A172 (cell line): ENCODE data around the gene STAC2. TPM values are rescaled to one million over a fixed set of nuclear protein-coding genes. Genes with fewer than 3 reads are reported as not detected.
A peak's percentile ranks its signal among the peaks of the same experiment; 100 is the strongest.

ENCODE experiments used
- DNase-seq: peaks from one replicate; pipeline ENCODE4 v3.0.0-alpha.2; 2015; ENCODE audit warnings: low spot score
- total RNA-seq: library from RNA; depleted of rRNA; stranded (reverse); fragments of >200 nt; shearing (Covaris generic); gene quantifications from 2 replicates; pipeline ENCODE4 v1.2.3, GENCODE V29; 2014

STAC2 gene
- total RNA-seq, 1 experiment from 2014 or later, result not detected

DNA sequence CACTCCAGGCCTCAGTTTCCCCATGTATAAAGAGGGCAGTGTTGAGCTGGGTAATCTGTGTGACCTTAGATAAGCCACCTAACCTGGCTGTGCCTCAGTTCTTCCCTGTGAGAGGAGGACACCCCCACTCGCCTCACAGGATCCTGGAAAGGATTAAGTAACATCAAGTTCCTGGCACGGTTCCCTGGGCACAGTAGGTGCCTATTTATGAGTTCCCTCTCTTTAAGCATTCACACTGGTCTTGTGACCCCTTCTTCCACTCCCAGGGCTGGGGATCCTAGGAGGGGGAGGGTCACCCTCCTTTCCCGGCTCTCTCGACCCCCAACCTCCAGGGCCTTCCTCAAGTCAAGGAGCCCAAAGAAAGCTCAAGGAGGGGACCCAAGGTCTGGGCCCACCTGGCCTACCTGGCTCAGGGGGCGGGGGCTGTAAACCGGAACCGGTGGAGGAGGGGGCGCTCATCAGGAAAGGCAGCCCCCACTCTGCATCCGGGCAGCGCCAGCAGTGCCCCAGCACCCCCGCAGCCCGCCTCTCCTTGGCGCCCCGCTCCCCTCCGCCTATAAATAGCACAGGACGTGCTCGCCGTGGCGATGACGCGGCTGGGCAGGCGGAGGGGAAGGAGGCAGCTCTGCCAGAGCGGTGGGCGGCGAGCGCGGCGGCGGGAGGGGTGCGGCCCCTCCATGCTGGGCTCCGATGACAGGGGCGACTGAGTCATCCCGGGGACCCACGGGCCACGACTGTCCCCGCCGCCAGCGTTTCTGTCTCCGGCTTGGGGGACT is 16.2 kb downstream of the STAC2 start:
- no peak for DNase-seq

DNA sequence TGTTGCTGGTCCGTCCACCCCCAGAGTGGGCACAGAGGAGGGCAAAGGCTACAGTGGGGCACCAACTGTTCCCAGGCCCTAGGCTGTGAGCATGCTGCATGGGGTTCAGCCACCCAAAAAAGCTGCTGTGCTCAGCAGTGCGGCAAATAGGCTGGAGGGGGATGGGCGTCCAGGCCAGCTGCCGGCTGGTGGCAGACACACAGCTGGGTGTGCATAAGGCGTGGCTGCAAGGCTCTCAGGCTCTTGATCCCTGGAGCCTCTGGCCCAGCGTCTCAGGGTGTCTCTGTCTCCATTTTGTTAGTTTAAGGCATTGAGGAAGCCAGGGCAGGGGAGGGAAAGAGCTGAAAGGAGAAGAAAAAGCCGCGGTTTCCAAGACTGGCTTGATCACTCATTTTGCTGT is 16.9 kb downstream of the STAC2 start:
- no peak for DNase-seq

DNA sequence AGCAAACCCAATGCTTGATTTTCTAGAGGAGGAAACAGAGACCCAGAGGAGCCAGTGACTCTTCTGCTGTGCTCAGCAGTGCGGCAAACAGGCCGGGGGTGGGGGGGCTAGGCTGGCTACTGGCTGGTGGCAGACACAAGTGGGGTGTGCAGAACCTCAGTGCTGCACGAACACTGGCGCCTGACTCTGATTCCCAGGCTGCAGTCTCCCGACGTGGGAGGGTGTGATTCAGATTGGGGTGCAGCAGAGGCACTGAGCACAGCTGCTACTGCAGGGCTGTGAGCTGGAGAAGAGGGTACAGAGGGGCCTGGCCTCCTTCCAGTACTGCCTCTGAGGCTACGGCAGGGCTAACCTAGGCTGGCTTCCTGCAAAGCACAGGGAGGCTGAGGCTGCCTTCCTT is 17.6 kb downstream of the STAC2 start:
- DNase-seq, result no peak

DNA sequence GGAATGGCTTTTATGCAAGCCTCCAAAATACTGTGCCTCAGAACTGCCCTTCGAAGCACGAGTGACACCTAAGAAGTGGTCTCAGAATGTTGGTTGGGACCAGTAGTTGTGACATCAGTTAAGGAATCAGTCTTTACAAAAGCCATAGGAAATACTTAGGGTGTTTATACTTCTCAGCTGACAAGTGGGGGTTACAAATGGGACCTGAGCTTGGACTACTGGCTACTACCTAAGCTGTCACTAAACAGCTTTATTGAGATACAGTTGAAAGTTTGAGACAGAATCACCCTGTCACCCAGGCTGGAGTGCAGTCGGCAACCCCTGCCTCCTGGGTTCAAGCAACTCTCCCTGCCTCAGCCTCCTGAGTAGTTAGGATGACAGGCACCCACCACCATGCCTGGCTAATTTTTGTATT is 20.6 kb downstream of the STAC2 start:
- no peak for DNase-seq

DNA sequence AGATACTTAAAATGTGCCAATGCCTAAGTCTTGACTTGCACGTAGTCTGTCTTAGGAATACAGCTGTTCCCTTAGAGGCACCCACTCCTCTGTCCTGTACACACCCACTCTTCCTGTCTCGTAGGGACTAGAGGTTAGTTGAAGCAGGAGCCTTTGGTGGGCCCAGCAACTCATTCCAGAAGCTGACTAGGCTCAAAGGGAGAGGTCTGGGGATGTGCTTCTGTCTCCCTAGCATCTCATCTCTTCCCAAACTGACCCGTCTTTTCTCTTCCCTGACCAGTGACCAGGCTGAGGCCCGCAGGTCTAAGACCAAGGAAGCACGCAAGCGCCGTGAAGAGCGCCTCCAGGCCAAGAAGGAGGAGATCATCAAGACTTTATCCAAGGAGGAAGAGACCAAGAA is 21.5 kb downstream of the STAC2 start:
- no peak for DNase-seq

DNA sequence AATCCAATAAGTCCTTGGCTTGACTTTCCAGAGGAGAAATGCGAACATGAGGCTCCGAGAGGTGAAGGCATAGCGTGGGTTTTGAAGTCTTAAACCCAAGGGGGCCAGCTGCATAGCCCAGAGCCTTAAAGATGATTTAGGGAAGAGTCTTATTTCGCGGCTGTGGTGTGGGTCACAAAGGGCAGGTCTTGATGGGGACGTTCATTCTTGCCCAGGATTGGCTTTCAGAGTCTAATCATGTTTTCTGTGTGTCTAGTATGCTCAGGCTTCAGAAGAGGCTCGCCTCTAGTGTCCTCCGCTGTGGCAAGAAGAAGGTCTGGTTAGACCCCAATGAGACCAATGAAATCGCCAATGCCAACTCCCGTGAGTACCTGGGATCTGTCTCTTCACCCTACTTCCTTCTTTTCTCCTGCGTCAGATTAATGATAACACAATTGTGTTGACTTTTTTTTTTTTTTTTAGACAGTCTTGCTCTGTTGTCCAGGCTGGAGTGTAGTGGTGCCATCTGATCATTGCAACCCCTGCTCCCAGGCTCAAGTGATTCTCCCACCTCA is 24.7 kb downstream of the STAC2 start:
- no peak for DNase-seq

DNA sequence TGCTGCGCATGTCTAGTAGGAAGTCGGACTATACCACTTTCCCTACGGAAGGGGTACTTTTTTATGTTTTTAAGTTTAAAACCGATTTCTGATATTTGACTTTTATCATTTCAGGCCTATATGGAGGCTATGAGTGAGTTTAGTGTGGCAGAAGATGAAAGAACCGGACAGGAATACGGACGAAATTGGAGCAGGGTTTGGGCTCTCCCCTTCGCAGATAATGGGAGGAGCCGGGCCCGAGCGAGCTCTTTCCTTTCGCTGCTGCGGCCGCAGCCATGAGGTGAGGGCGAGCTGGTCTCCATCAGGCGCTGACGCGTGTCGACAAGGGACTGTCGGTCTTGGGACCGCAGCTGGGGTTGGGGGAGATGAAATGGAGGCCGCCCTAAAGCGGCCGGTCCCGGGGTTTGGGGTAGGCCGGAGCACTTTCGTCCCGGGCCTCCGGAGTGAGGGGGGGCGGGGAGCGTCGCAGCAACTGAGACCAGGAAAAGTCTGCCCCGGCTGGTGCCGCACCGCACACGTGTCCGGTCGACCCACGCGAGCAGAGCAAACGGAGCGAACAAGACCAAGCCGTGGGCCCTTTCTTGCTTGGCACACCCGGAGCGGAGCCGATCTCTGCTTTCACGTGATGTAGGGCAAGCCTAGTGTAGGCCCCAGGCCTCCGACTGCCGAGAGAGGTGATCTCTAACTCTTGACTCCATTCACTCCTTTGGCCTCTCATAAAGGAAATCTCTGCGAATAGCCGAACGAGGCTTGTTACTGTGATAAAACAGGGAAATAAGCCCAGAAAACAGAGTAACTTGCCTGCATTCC is 25.5 kb downstream of the STAC2 start, which contains the start of gene RPL19:
TSS of gene RPL19 (plus strand) at position 214 of the 810 bp plus-strand sequence. CDS start at position 276, 62 bp downstream.
- no peak for DNase-seq

DNA sequence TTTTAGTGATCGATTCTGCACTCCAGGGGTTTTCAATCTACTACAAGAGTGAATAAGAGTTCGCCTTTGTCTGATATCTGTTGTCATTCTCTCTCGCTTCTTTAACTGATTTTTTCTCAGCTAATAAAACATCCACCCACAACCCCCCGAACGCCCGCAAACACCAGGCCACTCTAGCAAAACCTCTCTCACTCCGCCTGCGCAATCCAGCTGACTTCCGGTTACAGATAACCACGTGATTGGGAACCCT is 26.0 kb downstream of the STAC2 start:
- DNase-seq, result peak; percentile 89

DNA sequence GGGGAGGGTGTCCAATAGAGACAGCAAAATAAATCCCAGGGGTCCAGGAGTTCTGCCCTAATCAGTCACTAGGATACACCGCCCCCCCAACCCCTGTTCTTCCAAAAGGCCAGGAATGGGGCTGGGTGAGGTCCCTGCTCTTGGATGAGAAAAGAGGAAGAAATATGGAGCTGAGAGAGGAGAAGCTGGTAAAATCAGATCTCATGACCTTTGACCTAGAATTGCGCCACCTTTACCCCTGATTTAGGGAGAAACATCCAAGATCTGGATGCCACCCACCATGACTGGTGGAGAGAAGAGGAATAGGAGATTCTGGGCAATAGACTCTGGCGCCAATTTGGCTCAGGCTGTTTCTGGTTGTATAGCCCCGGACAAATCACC is 27.6 kb downstream of the STAC2 start:
- DNase-seq, result no peak

DNA sequence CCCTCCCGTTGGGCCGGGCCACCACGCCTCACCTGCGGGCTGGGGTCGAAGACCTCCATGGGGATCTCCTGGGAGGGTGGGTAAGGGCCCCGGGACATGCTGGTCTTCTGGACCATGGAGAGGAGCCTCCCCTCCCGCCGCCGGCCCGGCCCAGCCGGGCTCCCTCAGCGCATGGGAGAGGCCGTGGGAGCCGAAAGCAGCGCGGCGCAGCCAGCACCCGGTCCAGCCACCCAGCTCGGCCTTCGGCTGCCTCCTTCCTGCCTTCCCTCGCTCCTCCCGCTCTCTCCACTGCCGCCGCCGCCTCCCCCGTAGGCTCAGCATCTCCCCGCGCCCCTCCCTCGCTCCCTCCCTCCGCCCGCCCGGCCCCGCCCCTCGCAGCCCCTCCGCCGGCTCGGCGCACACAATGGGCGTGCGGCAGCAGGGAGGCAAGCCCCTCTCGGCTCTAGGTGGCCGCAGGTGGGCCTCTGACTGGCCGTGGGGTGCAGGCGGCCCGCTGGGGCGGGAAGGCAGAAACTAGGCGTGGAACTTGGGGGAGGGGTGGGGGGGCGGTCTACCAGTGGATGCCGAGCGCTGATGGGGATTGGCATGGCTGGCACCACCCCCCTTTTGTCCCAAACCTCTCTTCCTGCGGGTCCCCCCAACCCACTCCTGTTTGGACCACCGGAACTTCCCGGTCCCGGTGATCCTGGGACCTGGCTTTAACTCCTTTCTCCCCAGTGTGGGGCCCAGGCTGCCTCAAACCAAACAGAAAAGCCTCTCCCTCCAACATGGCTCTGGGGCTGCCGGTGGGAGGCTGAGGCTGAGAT is 28.2 kb downstream of the STAC2 start, which contains the start of gene CACNB1:
TSS of gene CACNB1 (minus strand) at position 290 of the 806 bp plus-strand sequence. CDS start at position 116, 174 bp downstream.
- peak; percentile 62 for DNase-seq

DNA sequence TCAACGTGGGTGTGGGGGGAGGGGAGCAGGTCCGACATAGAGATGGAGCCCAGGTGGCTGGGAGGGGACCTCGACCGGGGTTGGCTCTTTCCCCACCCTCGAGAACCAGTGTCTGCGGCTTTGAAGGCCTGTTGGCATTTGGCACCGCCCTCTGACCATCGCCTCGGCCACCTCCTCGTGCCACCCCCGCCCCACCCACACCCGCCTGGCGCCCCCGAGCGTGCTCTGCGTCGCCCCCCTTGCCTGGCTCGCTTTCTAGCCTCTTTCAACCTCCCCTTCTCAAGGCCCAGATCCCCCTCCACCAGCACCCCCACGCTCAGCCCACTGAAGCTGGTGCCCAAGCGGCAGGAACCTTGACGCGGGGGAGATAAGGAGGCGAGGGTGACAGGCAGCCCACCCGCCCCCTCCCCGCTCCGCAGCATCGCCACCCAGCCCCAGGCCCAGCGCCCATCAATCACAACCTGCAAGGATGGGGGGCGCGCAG is 28.9 kb downstream of the STAC2 start:
- peak; percentile 65 for DNase-seq

DNA sequence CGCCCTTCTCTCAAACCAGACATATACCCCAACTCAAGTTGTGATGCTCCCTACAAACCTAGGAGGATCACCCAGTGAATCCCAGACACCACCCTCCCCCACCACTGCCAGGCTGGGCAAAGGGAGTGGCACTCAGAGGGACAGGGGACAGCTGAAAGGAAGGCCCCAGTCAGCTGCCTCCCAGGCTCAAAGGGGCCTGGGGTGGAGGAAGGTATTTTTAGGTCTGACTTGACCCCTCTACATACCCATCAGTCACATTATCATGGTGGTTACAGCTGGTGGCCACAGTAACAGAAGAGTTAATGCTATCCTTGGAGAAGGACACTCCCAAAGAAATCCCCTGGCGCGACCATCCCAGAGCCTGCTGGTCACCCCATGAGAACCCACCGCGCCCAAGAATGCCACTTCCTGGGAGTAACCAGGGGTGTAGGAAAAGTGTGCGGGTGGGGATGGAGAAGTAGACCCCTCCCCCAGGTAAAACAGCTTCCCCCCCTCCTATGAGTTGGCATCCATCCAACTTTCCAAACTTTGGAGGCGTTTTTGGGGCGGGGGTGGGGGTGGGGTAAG is 29.4 kb downstream of the STAC2 start:
- DNase-seq, result peak; percentile 51

DNA sequence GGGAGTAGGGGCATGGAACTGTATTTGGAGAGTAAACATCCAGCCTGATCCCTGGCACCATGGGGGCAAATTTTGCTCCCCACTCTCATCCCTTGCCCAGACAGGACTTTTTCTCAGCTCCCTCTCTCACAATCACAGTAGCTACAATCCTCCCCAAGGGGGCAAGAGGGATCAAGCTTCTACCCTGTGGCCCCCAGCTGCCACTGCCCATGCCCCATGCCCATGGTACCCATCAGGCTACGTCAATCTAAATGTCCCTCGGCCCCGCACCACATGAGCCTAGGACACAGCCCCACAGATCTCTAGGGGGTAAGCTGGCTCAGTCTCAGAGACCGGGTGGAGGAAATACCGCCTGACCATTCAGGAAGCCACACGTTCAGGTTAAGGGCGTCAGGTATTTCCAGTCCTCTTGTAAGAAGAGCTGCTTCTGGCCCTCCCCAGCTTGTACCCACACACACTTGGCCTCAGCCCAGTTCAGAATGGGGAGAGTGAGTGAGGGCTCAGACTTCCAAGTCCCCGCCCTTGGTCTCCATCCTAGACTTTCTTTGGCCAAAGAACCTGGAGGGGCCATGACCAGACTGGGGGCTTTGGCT is 30.1 kb downstream of the STAC2 start:
- DNase-seq, result no peak

DNA sequence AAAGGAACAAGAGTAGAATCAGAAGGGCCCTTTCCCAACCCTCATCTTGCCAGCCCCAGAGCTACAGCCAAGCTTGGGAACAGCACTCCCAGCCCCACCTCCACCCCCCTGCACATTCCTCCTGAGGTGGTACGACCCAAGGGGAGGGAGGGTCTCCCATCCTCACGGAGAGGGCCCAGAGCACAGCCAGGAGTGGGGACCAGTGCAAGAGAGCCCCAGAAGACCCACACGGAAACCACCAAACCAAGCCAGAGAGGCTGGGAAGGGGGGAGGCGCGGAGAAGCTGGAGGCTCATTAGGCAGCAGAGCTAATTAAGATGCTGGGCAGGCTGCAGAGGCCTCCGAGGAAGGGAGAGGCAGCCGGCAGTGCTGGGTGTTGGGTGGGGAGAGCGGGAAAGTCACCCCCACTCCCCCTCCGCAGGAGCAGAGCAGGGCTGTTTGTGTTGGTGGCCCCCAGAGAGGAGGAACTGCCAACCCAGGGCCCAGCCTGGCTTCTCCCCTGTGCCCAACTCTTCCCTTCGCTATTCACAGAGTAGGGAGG is 30.7 kb downstream of the STAC2 start:
- DNase-seq, result no peak

DNA sequence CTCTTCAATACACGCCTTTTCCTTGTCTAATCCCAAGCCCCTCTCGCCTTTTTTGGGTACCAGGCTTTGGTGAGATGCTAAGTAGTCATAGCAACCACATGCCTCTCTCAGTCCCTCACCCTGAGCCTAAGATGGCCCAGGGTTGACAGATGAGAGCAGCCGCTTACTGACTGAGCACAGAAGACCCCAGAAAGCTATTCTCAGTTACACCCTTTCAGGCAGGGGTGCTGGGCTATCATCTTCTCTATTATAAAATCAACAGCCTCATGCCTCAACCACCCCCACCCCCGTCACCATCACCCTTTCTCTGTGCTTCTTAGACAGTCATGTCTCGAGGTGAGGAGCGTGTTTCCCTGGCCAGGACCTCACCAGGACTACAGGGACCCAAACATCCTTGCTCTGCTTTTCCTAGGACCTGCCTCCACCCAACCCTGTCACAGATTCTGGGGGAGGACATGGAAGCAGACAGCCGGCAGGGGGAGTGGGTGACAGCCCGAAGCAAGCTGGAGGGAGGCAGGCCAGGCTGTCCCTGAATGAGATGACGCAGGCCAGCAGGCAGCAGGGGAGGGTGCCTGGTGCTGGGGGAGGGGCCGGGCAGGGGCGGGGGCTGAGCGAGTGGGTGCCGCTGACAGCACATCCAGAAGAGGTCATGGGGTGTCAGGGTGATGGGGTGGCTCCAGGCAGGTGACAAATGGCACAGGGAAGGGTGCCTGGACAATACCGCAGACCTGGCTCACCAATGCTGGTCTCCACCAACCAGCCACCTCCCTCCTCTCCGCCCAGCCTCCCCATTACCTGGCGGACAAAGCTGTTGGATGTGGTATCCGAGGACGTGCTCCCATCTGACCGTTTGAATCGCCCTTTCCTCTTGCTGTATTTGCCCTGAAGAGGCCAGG is 31.4 kb downstream of the STAC2 start:
- no peak for DNase-seq

DNA sequence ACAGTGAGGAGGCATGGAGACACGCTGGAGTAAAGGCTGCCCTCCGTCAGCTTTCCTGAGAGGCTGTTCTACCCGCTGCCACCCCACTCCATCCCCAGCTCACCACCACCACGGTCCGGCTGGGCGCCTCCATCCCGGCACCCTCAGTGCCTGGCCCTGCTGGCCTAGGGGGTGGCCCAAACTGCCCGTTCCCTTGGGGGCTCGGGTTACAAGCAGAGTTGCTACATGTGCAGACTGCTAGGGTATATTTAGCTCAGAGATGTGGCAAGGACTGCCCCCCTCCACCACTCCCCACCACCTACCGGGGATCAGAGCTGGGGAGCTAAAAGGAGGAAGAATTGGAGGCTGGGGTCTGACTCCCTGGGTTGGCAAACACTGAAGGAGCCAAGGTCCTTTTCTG is 32.4 kb downstream of the STAC2 start:
- DNase-seq, result no peak

DNA sequence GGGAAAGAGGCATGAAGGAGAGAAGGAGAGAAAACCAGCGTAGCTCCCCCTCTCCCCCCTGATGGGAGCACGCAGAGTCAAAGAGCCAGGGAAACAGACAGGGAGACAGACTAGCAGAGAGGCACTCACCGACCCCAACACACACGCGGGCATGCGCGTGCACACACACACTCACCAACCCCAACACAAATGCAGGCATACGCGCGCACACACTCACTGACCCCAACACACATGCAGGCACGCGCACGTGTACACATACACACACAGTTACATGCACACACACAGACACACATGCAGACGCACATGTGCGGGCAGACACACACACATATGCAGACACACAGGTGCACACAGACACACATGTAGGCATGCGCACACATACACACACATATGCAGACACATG is 32.8 kb downstream of the STAC2 start:
- no peak for DNase-seq

DNA sequence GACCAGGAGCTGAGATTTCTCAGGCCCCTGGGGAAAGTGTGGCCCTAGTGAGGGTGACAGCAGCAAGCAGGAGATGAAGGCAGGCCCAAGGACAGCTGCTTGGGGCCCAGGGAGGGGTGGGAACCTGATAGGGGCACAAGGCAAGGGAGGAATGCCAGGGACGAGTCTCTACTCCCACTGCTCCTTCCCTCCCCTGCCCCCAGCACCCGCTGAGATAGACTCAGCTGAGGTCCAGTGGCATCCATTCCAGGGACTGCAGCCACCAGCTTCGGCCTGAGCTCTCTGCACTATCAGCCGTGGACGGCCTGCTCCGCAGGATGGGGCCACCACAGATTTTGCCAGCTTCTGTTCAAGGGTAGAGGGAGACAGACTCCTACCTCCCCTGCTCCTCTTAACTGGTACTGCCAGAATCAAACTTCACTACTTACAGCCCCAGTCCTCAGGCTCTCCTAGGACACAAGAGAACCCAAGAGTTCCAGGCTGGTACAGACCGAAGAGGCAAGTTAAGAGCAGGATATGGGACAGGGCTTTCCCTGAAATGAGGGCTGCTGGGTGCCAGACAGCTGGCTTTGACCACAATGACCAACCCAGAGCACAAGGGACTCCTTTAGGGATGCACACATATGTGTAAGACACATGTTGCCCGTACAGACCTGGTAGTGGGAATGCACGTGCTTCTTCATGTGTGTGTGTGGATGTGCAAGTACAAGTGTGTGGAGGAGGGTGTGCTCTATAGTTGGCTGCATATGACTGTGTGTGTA is 33.8 kb downstream of the STAC2 start:
- no peak for DNase-seq
